G401.6 (cell line): ENCODE results near the gene KIF19.
"Not testable (repeated sequence)": the region's sequence is repeated elsewhere in the genome, so short reads cannot be mapped to it uniquely, and the experiment has no call there.

Experiments
- FAIRE-seq: peaks from 2 replicates; lab custom pipeline; 2012; peaks lifted over from hg19 to GRCh38; lab: Jason Lieb, UNC

Gene KIF19, protein sequence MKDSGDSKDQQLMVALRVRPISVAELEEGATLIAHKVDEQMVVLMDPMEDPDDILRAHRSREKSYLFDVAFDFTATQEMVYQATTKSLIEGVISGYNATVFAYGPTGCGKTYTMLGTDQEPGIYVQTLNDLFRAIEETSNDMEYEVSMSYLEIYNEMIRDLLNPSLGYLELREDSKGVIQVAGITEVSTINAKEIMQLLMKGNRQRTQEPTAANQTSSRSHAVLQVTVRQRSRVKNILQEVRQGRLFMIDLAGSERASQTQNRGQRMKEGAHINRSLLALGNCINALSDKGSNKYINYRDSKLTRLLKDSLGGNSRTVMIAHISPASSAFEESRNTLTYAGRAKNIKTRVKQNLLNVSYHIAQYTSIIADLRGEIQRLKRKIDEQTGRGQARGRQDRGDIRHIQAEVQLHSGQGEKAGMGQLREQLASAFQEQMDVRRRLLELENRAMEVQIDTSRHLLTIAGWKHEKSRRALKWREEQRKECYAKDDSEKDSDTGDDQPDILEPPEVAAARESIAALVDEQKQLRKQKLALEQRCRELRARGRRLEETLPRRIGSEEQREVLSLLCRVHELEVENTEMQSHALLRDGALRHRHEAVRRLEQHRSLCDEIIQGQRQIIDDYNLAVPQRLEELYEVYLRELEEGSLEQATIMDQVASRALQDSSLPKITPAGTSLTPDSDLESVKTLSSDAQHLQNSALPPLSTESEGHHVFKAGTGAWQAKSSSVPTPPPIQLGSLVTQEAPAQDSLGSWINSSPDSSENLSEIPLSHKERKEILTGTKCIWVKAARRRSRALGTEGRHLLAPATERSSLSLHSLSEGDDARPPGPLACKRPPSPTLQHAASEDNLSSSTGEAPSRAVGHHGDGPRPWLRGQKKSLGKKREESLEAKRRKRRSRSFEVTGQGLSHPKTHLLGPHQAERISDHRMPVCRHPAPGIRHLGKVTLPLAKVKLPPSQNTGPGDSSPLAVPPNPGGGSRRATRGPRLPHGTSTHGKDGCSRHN

DNA sequence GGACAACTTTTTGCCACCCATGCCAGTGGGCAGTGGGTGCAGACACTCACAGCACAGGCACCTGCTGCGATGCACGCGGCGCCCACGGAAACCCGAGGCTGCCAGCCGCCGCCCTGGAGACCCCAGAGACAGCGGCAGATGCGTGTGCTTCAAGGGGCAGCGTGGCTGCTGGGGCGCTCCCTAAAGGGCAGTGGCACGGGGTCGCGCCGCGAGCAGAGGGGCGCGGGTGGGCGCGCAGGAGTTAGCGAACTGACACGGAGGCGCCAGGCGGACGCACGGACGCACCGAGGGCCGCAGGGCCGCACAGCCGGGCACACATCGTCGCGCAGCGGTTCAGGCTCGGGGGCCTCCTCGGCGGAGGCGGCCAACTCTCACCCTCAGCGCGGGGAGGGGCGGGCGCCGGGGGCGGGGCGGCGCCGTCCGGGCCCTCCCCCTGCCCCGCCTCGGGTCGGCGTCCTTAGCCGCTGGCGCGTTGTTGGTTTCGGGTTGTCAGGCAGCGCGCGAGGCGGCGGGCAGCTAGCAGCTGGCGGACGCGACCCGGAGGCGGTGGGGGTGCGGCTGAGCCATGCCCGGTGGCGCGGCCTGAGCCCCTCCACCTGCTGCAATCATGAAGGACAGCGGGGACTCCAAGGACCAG, at the start of gene KIF19:
KIF19 (plus strand) TSS at position 484 of the 637 bp plus-strand sequence; CDS start at position 608, 124 bp downstream.
- no peak for FAIRE-seq

- FAIRE-seq, result no peak
Observed at GRCh38 chr17:74276541-74277009, 49.5 kb upstream of the KIF19 start.

- no peak for FAIRE-seq
Observed at GRCh38 chr17:74277935-74278334, 48.1 kb upstream of the KIF19 start.

GRCh38 chr17:74279617-74280016, 46.4 kb upstream of the KIF19 start:
- FAIRE-seq, result not testable (repeated sequence)

DNA sequence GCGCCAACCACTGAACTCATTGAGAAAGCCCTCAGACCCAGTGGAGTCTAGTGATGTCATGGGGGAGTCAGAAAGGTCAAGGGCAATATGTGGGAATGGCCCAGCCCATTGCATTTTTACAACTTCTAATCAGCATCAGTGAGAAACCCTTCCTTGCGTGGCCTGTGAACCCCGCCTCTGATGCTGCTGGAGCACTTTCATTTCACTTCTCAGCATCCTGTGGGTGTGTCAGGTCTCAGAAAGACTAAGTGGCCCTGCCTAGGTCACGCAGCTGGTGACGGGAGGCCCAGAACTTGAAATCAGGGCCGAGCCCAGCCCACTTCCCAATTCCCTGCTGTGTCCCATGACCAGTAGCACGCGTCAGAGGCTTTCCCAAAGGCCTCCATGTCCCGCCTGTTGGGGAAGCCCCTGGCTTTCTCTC, 45.9 kb upstream of the KIF19 start:
- FAIRE-seq, result no peak

- no peak for FAIRE-seq
Observed at GRCh38 chr17:74281799-74282198, 44.2 kb upstream of the KIF19 start.

DNA sequence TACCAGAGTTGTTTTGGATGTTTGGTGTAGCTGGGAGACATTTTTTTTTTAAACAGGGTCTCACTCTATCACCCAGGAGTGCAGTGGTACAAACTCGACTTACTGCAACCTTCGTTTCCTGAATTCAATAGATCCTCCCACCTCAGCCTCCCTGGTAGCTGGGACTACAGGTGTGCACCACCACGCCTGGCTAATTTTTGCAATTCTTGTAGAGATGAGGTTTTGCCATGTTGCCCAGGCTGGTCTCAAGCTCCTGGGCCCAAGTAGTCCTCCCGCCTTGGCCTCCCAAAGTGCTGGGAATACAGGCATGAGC, 43.8 kb upstream of the KIF19 start:
- FAIRE-seq, result not testable (repeated sequence)

DNA sequence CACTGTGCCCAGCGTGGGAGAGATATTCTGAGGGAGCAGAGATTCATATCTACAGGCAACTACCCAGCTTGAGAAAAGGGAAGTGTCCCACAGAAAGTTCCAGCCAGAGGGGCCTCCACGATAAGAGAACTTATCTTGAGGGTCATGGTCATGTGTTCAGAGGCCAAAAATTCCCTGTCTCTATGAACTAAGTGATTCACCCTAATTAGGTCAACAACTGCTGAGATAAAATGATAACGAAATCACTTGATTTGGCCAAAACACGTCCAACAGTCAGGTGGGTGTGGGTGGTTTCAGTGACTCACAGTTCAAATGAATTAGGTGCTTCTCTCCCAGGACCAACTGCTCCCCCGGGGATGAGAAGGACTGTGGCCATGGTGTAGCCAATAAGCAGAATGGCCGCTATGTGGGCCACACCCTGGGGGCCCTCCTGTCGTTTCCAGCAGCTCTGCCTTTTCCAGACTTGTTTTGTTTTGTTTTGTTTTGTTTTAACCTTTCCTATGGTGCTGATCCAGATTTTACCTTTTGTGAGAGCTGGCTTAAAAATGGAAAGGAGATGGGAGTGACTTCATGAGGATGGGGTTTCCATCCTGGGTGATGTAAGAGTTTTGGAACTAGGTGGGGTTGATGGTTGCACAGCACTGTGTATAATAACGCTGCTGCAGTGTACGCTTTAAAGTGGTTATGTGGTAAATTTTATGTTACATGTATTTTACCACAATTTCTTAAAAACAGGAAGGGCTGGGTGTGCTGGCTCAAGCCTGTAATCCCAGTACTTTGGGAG, 43.2 kb upstream of the KIF19 start:
- FAIRE-seq, result no peak

GRCh38 chr17:74283371-74283673, 42.7 kb upstream of the KIF19 start:
- FAIRE-seq, result no peak

DNA sequence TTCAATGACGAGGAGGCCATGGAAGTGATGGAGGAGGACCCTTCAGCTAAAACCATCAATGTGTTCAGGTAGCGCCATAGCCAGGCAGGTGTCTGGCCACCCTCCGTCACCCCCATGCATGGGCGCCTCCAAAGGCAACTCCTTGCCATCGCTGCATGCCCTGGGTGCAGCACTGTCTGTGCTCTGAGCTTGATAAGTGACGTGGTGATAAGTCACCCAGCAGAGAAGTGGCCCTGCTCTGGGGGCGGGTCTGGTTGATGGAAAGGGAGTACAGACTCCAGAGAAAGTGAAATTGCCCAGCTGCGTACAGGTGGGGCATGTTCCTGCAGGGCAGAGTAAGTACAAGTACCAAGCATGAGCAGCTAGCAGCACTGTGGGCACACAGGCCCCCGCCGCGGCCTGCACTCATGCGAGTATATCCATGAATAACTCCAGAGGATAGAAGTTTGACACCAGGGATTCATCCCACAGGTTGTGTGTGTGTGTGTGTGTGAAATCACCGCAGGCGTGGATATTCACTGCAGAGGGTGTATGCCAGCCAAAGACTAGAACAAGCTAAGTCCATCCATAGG, 38.9 kb upstream of the KIF19 start:
- no peak for FAIRE-seq

DNA sequence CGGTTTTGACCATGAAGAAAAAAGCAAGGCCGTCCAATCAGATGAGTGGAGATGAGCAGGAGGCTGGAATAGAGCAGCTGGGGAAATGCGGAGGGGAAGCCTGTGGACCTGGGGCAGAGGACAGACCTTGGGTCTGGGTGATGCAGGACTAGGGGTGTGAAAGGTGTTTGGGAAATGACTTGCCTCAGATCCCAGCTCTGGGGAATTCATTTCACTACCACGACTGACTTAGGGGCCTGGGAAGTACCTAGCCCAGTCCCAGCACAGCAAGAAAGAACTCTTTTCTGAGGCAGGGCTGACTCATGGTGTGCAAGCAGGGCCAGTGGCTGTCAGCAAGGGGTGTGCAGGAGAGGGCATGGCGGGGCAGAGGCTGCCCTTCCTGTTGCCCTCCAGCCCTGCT, 37.2 kb upstream of the KIF19 start:
- FAIRE-seq, result no peak

GRCh38 chr17:74289688-74290087, 36.3 kb upstream of the KIF19 start:
- no peak for FAIRE-seq

- no peak for FAIRE-seq
Observed at GRCh38 chr17:74290340-74290739, 35.7 kb upstream of the KIF19 start.

- no peak for FAIRE-seq
Observed at GRCh38 chr17:74292495-74292894, 33.5 kb upstream of the KIF19 start.

- no peak for FAIRE-seq
Observed at GRCh38 chr17:74295625-74296547, 30.1 kb upstream of the KIF19 start.

GRCh38 chr17:74296548-74296936, 29.5 kb upstream of the KIF19 start:
- FAIRE-seq, result no peak

- FAIRE-seq, result no peak
Observed at GRCh38 chr17:74297941-74298340, 28.1 kb upstream of the KIF19 start.

- no peak for FAIRE-seq
Observed at GRCh38 chr17:74298778-74299177, 27.2 kb upstream of the KIF19 start.

GRCh38 chr17:74299226-74300009, 26.6 kb upstream of the KIF19 start:
- no peak for FAIRE-seq

DNA sequence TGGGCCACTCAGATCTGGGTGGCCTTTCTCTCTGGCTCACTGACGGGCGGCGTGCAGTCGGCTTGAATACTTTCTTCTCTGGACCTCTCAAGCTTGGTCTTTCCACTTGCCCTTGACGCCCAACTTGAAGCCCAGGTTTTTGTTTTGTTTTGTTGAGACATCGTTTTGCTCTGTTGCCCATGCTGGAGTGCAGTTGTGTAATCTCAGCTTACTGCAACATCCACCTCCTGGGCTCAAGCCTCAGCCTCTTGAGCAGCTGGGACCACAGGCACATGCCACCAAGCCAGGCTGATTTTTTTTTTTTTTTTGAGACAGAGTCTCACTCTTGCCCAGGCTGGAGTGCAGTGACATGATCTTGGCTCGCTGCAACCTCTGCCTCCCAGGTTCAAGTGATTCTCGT, 22.7 kb upstream of the KIF19 start:
- FAIRE-seq, result no peak
